BJ (cell line): ENCODE measurements around the gene LPO. TPM values are rescaled to one million over a fixed set of nuclear protein-coding genes. Genes with fewer than 3 reads are reported as not detected.

ENCODE experiments used
- CTCF ChIA-PET: fragments of 350-600 bp; formaldehyde crosslinking; extraction: SDS; loops from one replicate; lab custom pipeline; 2021; ENCODE audit warnings: antibody characterized with exemption, inconsistent platforms; lab: Yijun Ruan, JAX
- POLR2A ChIA-PET: fragments of 300-600 bp; sonication (Branson Sonifier 250); formaldehyde crosslinking; extraction: SDS; loops from one replicate; lab custom pipeline; 2021; ENCODE audit warnings: antibody characterized with exemption; lab: Charles Lee
- DNase-seq: peaks from one replicate; pipeline ENCODE4 v3.0.0-alpha.2; 2011; ENCODE audit warnings: low read depth
- H3K27me3 ChIP-seq: 2 replicates; pipeline ENCODE4 v1.6.0; 2011; ENCODE audit warnings: low read length; ENCODE audit not compliant: control insufficient read depth, insufficient read depth
- H3K36me3 ChIP-seq: 2 replicates; pipeline ENCODE4 v1.5.1; 2011; ENCODE audit warnings: low read length; ENCODE audit not compliant: control insufficient read depth, insufficient read depth
- H3K4me3 ChIP-seq: 2 replicates; pipeline ENCODE4 v1.5.1; 2011; ENCODE audit warnings: low read depth, mild to moderate bottlenecking, control low read depth, low read length
- polyA plus RNA-seq: library from polyadenylated mRNA; depleted of rRNA; stranded (reverse); fragments of >200 nt; gene quantifications from 2 replicates; pipeline ENCODE4 v1.2.3, GENCODE V29; 2011
- TF ChIP-seq, protein P1 (sequence below): IDR thresholded peaks from 2 replicates; pipeline ENCODE4 v1.5.1; 2011; ENCODE audit warnings: low read depth, mild to moderate bottlenecking, control low read depth, inconsistent platforms, low read length, moderate library complexity; ENCODE audit not compliant: insufficient read depth

LPO gene
- polyA plus RNA-seq, 1 experiment: 0.07 TPM

DNA sequence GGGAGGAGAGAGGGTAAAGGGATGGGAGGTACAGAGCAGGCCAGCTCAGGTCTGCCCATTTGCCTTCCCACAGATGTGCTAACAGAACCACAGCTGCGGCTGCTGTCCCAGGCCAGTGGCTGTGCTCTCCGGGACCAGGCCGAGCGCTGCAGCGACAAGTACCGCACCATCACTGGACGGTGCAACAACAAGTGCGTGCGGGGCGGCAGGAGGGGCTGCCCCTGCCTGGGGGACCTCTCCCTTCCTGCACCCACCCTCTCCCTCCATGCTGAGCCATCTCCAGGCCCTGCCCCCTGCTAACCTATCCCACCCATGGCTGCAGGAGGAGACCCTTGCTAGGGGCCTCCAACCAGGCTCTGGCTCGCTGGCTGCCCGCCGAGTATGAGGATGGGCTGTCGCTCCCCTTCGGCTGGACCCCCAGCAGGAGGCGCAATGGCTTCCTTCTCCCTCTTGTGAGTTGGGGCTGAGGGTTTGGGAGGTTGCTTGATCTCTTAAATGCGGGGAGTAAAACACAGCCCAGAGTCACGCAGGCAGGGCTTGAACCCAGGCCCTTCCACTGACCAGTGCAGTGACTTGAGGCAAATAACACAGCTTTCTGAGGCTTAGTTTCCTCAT, 44.6 kb upstream of the LPO start:
- no peak for DNase-seq
- POLR2A ChIA-PET: no interaction called here
- Histone ChIP-seq H3K4me3 (no peak overlapping the region), H3K36me3 (no peaks in the 10 kb centered on the region), H3K27me3 (peaks cover 3% of the 10 kb centered on the region)
- TF ChIP-seq, protein P1, sequence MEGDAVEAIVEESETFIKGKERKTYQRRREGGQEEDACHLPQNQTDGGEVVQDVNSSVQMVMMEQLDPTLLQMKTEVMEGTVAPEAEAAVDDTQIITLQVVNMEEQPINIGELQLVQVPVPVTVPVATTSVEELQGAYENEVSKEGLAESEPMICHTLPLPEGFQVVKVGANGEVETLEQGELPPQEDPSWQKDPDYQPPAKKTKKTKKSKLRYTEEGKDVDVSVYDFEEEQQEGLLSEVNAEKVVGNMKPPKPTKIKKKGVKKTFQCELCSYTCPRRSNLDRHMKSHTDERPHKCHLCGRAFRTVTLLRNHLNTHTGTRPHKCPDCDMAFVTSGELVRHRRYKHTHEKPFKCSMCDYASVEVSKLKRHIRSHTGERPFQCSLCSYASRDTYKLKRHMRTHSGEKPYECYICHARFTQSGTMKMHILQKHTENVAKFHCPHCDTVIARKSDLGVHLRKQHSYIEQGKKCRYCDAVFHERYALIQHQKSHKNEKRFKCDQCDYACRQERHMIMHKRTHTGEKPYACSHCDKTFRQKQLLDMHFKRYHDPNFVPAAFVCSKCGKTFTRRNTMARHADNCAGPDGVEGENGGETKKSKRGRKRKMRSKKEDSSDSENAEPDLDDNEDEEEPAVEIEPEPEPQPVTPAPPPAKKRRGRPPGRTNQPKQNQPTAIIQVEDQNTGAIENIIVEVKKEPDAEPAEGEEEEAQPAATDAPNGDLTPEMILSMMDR: no peak
- CTCF ChIA-PET: interaction anchor here (1.6 kb wide), 1 partner anchor 25 kb away, joined by 5 read pairs; the partner anchor contains the start of gene MKS1

DNA sequence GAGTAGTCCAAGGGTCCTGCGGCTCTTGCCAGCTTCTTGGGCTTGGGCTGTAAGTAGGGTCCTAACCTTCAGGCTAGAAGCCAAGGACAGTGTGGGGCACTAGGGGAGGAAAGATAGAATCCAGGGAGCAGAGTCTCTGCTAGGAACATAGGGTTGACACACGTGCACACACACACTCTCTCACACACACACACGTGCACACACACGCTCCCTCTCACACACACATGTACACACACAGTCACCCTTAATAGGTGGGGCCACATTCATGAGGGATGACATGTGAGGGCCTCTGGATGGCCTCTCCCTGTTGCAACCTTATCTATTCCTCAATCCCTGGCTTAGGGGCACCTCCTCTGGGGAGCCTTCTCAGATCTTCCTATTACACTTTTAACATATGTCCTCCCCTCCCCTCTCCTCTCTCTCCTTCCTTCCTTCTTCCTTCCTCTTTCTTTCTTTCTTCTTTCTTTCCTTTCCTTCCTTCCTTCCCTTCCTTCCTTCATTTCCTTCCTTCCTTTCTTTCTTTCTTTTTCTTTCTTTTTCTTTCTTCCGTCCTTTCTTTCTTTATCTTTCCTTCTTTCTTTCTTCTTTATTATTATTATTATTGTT, 42.8 kb upstream of the LPO start:
- no peak for DNase-seq
- Histone ChIP-seq H3K4me3 (no peak overlapping the region), H3K27me3 (peaks cover 3% of the 10 kb centered on the region), H3K36me3 (no peaks in the 10 kb centered on the region)
- TF ChIP-seq, protein P1: no peak
- ChIA-PET POLR2A (no interaction called here), CTCF (no interaction called here)

DNA sequence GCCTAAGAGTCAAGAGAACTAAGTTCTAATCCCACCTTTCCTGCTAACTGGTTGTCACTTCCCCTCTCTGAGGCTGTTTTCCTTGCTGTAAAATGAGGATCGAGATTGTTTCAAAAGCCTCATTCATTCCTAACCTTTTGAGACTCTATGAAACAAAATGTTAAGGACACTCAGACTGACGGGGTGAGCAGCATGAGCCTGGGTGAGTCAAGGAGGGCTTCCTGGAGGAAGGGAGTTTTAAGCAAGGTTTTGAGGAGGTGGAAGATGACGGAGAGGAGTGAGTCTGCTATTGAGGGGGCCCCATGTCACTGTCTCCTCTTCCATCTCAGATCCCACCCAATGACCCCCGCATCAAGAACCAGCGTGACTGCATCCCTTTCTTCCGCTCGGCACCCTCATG, 41.8 kb upstream of the LPO start:
- no peaks in the 10 kb centered on the region for H3K36me3 ChIP-seq
- CTCF ChIA-PET: no interaction called here
- H3K4me3 ChIP-seq: no peak overlapping the region
- no peak for DNase-seq
- TF ChIP-seq, protein P1: no peak
- H3K27me3 ChIP-seq: peaks cover 3% of the 10 kb centered on the region
- POLR2A ChIA-PET: no interaction called here

DNA sequence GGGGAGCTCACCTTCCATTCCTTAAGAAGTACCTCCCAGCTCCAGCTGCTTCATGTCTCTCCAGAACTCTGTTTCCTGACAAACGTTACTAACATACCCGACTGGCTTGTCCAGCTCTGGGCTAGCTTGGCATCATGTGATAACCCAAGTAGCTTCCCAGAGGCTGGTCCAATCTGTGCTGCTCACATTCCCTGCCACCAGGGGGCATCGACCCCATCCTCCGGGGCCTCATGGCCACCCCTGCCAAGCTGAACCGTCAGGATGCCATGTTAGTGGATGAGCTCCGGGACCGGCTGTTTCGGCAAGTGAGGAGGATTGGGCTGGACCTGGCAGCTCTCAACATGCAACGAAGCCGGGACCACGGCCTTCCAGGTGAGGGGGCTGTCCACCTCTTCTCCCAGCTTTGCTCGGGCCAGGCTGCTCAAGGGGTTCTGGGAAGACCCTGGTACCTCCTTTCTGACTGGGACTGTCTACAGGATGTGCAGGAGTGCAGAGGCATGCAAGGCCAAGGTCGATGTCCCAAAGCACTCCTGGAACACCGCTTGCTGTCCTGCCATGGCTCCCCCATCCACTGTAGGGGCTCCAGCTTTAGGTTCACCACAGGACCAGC, 38.3 kb upstream of the LPO start:
- Histone ChIP-seq H3K4me3 (no peak overlapping the region), H3K27me3 (peaks cover 3% of the 10 kb centered on the region), H3K36me3 (no peaks in the 10 kb centered on the region)
- DNase-seq: no peak
- ChIA-PET CTCF (interaction anchor here (0.6 to 3.3 kb wide), 13 partner anchors 10 to 247 kb away, joined by 3 to 19 read pairs (median 4); partner anchors contain the start of genes MKS1 and RNF43), POLR2A (no interaction called here)
- TF ChIP-seq, protein P1: peak; percentile 61

DNA sequence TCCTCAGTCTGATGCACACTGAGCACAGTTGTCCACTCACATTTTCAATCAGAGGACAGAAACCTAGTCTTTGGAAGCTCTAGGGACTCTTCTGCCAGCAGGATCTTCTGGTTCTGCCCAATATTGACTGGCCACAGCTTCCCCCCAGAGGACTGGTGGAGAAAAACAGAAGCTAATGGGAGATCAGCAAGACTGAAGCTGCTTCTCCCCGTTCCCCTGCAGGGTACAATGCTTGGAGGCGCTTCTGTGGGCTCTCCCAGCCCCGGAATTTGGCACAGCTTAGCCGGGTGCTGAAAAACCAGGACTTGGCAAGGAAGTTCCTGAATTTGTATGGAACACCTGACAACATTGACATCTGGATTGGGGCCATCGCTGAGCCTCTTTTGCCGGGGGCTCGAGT, 35.5 kb upstream of the LPO start:
- ChIA-PET CTCF (no interaction called here), POLR2A (no interaction called here)
- H3K4me3 ChIP-seq: no peak overlapping the region
- peaks cover 3% of the 10 kb centered on the region; the same call in 1 of the 2 replicates for H3K36me3 ChIP-seq
- no peak for DNase-seq
- H3K27me3 ChIP-seq: peaks cover 3% of the 10 kb centered on the region
- TF ChIP-seq, protein P1: no peak
